H1 (cell line): ENCODE data around the gene ARHGAP18. TPM values are rescaled to one million over a fixed set of nuclear protein-coding genes. Genes with fewer than 3 reads are reported as not detected.

Experiments
- CTCF ChIA-PET: fragments of 300-600 bp; sonication (Branson Sonifier 250); formaldehyde crosslinking; loops from one replicate; lab custom pipeline; 2021; ENCODE audit not compliant: partially characterized antibody; lab: Charles Lee
- POLR2A ChIA-PET: fragments of 300-600 bp; sonication (Branson Sonifier 250); formaldehyde crosslinking; loops from one replicate; lab custom pipeline; 2021; ENCODE audit warnings: inconsistent platforms; ENCODE audit not compliant: partially characterized antibody; lab: Charles Lee
- DNase-seq, 2 experiments: peaks; one replicate each; pipeline versions ENCODE4 v3.0.0 to v3.0.0-alpha.2; 2010 to 2022; ENCODE audit warnings: low spot score in 2 of 2, low read depth in 1 of 2, mixed read lengths in 1 of 2
- FAIRE-seq: peaks from 2 replicates; lab custom pipeline; 2011; peaks lifted over from hg19 to GRCh38; lab: Jason Lieb, UNC
- H2AFZ ChIP-seq: 2 replicates; pipeline ENCODE4 v1.8.1; 2012; ENCODE audit warnings: low read length, inconsistent platforms
- H2AK5ac ChIP-seq: 2 replicates; pipeline ENCODE4 v1.6.1; 2013; ENCODE audit warnings: low read depth, low read length
- H2BK120ac ChIP-seq: replicated peaks from 2 replicates; pipeline ENCODE3; 2013; ENCODE audit warnings: low read depth, low read length, inconsistent platforms
- H2BK12ac ChIP-seq: 2 replicates; pipeline ENCODE4 v1.6.1; 2013; ENCODE audit warnings: low read depth, low read length
- H2BK15ac ChIP-seq: 2 replicates; pipeline ENCODE4 v1.6.1; 2013; ENCODE audit warnings: low read length
- H2BK20ac ChIP-seq: 2 replicates; pipeline ENCODE4 v1.6.1; 2013; ENCODE audit warnings: low read length
- H2BK5ac ChIP-seq: 2 replicates; pipeline ENCODE4 v1.6.1; 2013; ENCODE audit warnings: low read depth, low read length
- H3K14ac ChIP-seq: 2 replicates; pipeline ENCODE4 v1.6.1; 2013; ENCODE audit warnings: inconsistent platforms; ENCODE audit not compliant: insufficient read length
- H3K18ac ChIP-seq: 2 replicates; pipeline ENCODE4 v1.6.1; 2013; ENCODE audit warnings: low read length; ENCODE audit errors: extremely low read depth
- H3K23ac ChIP-seq: 2 replicates; pipeline ENCODE4 v1.6.1; 2013; ENCODE audit warnings: inconsistent platforms; ENCODE audit not compliant: insufficient read length
- H3K23me2 ChIP-seq: 2 replicates; pipeline ENCODE4 v1.6.1; 2013; ENCODE audit warnings: low read depth, low read length
- H3K27ac ChIP-seq: 2 replicates; pipeline ENCODE4 v1.6.1; 2011; ENCODE audit warnings: low read depth, low read length, inconsistent platforms
- H3K27me3 ChIP-seq, 4 experiments: replicated peaks in 1 of 4; 1 replicate in 1 of 4; 2 replicates in 3 of 4; pipeline versions ENCODE4 v1.6.1 to v1.8.1; 2011 to 2013; ENCODE audit warnings: low read length in 3 of 4, mild to moderate bottlenecking in 3 of 4, inconsistent platforms in 2 of 4, mixed read lengths in 2 of 4, moderate library complexity in 1 of 4; ENCODE audit not compliant: control insufficient read depth in 3 of 4, insufficient read depth in 3 of 4; ENCODE audit errors: extremely low read depth in 1 of 4
- H3K36me3 ChIP-seq, 4 experiments: 2 replicates each; pipeline versions ENCODE4 v1.6.1 to v1.8.1; 2011 to 2013; ENCODE audit warnings: mild to moderate bottlenecking in 4 of 4, low read length in 3 of 4, moderate library complexity in 2 of 4, control low read depth in 1 of 4, inconsistent platforms in 1 of 4; ENCODE audit not compliant: insufficient read depth in 4 of 4, control insufficient read depth in 2 of 4
- H3K4ac ChIP-seq: replicated peaks from 2 replicates; pipeline ENCODE3; 2013; ENCODE audit warnings: low read length, low read depth, mixed read lengths, inconsistent platforms; ENCODE audit not compliant: insufficient read length
- H3K4me1 ChIP-seq, 4 experiments: replicated peaks in 1 of 4; 1 replicate in 1 of 4; 2 replicates in 3 of 4; pipeline versions ENCODE4 v1.6.1 to v1.8.1; 2011 to 2013; ENCODE audit warnings: low read length in 3 of 4, inconsistent platforms in 2 of 4, mixed read lengths in 1 of 4; ENCODE audit not compliant: insufficient read depth in 4 of 4, control insufficient read depth in 3 of 4
- H3K4me2 ChIP-seq, 2 experiments: 2 replicates each; pipeline versions ENCODE4 v1.6.1 to v1.8.1; 2011 to 2013; ENCODE audit warnings: low read depth in 2 of 2, low read length in 2 of 2, control low read depth in 1 of 2, inconsistent platforms in 1 of 2, mild to moderate bottlenecking in 1 of 2; ENCODE audit not compliant: insufficient read depth in 1 of 2
- H3K4me3 ChIP-seq, 4 experiments: fragments of 200-600, 300-600 bp in 1 of 4; sonication (generic), shearing (Covaris generic), sonication (Bioruptor Twin) in 1 of 4; 2 replicates each; pipeline versions ENCODE4 v1.5.1 to v1.8.1; 2011 to 2016; ENCODE audit warnings: low read length in 4 of 4, low read depth in 3 of 4, control low read depth in 2 of 4, inconsistent platforms in 2 of 4, mild to moderate bottlenecking in 2 of 4, mixed read lengths in 1 of 4, moderate library complexity in 1 of 4; ENCODE audit not compliant: insufficient read depth in 2 of 4; ENCODE audit errors: extremely low read depth in 1 of 4
- H3K56ac ChIP-seq: replicated peaks from 2 replicates; pipeline ENCODE3; 2013; ENCODE audit warnings: low read depth, mild to moderate bottlenecking, mixed read lengths, low read length, inconsistent platforms; ENCODE audit not compliant: insufficient read length
- H3K79me1 ChIP-seq: 2 replicates; pipeline ENCODE4 v1.6.1; 2013; ENCODE audit warnings: low read depth, low read length, control low read depth
- H3K79me2 ChIP-seq, 2 experiments: 2 replicates each; pipeline versions ENCODE4 v1.6.1 to v1.8.1; 2012 to 2013; ENCODE audit warnings: low read length in 2 of 2, mild to moderate bottlenecking in 2 of 2, inconsistent platforms in 1 of 2; ENCODE audit not compliant: insufficient read depth in 2 of 2, control insufficient read depth in 1 of 2
- H3K9ac ChIP-seq, 4 experiments: replicated peaks in 1 of 4; 1 replicate in 1 of 4; 2 replicates in 3 of 4; pipeline versions ENCODE4 v1.6.1 to v1.8.1; 2011 to 2013; ENCODE audit warnings: low read depth in 3 of 4, low read length in 3 of 4, control low read depth in 2 of 4, mild to moderate bottlenecking in 2 of 4, moderate library complexity in 2 of 4, inconsistent platforms in 1 of 4; ENCODE audit errors: extremely low read depth in 1 of 4
- H3K9me3 ChIP-seq, 2 experiments: 2 replicates each; pipeline versions ENCODE4 v1.6.1 to v1.8.1; 2012 to 2013; ENCODE audit warnings: mild to moderate bottlenecking in 2 of 2, moderate library complexity in 2 of 2, control low read depth in 1 of 2, inconsistent platforms in 1 of 2, low read depth in 1 of 2, low read length in 1 of 2, mixed read lengths in 1 of 2; ENCODE audit not compliant: insufficient read depth in 2 of 2
- H4K20me1 ChIP-seq, 2 experiments: replicated peaks in 1 of 2; 2 replicates each; pipeline versions ENCODE3 to v1.8.1; 2011 to 2013; ENCODE audit warnings: inconsistent platforms in 2 of 2, low read length in 2 of 2, mild to moderate bottlenecking in 1 of 2; ENCODE audit not compliant: insufficient read depth in 2 of 2, control insufficient read depth in 1 of 2
- H4K5ac ChIP-seq: 2 replicates; pipeline ENCODE4 v1.6.1; 2013; ENCODE audit warnings: low read length, low read depth, mixed read lengths, inconsistent platforms; ENCODE audit not compliant: insufficient read length
- H4K8ac ChIP-seq: 2 replicates; pipeline ENCODE4 v1.8.0; 2013; ENCODE audit warnings: mild to moderate bottlenecking, moderate library complexity, low read length, inconsistent platforms; ENCODE audit not compliant: insufficient read depth; ENCODE audit errors: extremely low read depth
- H4K91ac ChIP-seq: replicated peaks from 2 replicates; pipeline ENCODE3; 2013; ENCODE audit warnings: low read length, mixed read lengths, inconsistent platforms; ENCODE audit not compliant: insufficient read length
- CBX5 ChIP-seq: fragments of 300-800, 300-1000 bp; sonication (generic); IDR thresholded peaks from 2 replicates; pipeline ENCODE4 v1.7.1; 2016; ENCODE audit warnings: antibody characterized with exemption, low read length, low read depth
- FOSL1 ChIP-seq: IDR thresholded peaks from 2 replicates; pipeline ENCODE4 v1.6.1; 2011; ENCODE audit warnings: mild to moderate bottlenecking, low read depth, low read length, moderate library complexity; ENCODE audit not compliant: insufficient read depth
- KDM1A ChIP-seq: fragments of 200-600, 300-600 bp; sonication (generic); IDR thresholded peaks from 2 replicates; pipeline ENCODE4 v1.7.1; 2016; ENCODE audit warnings: mild to moderate bottlenecking, low read length, borderline replicate concordance
- MAFK ChIP-seq: IDR thresholded peaks from 2 replicates; pipeline ENCODE4 v1.6.1; 2012; ENCODE audit warnings: low read depth, mild to moderate bottlenecking, improper control_type of control experiment, low read length
- NANOG ChIP-seq: IDR thresholded peaks from 2 replicates; pipeline ENCODE4 v1.6.1; 2011; ENCODE audit warnings: low read length, low read depth, mild to moderate bottlenecking, inconsistent platforms; ENCODE audit not compliant: insufficient read depth, poor library complexity, severe bottlenecking
- PHF8 ChIP-seq: fragments of 200-600 bp; sonication (generic); conservative IDR thresholded peaks from 2 replicates; pipeline ENCODE4 v1.7.1; 2012; ENCODE audit warnings: low read depth, mild to moderate bottlenecking, inconsistent platforms, low read length, moderate library complexity
- POU5F1 ChIP-seq: IDR thresholded peaks from 2 replicates; pipeline ENCODE4 v1.6.1; 2011; ENCODE audit warnings: low read depth, mild to moderate bottlenecking, low read length, moderate library complexity
- RXRA ChIP-seq: IDR thresholded peaks from 2 replicates; pipeline ENCODE4 v1.6.1; 2011; ENCODE audit warnings: low read depth, mild to moderate bottlenecking, low read length, moderate library complexity; ENCODE audit not compliant: insufficient read depth
- TBP ChIP-seq: IDR thresholded peaks from 2 replicates; pipeline ENCODE4 v1.6.1; 2011; ENCODE audit warnings: low read depth, low read length, improper control_type of control experiment
- TEAD4 ChIP-seq: IDR thresholded peaks from 2 replicates; pipeline ENCODE4 v1.6.1; 2012; ENCODE audit warnings: low read depth, low read length, inconsistent platforms, mixed read lengths
- ZNF274 ChIP-seq: IDR thresholded peaks from 2 replicates; pipeline ENCODE4 v1.7.0; 2012; ENCODE audit warnings: low read length, borderline replicate concordance; ENCODE audit errors: extremely low read depth
- WGBS, 2 experiments: shearing (Covaris generic) in 1 of 2; methylation state at CpG; one replicate each; pipeline versions ENCODE4 v1.1.6 to v1.1.7; 2013 to 2015; ENCODE audit warnings: low lambda C conversion rate in 2 of 2, mixed read lengths in 2 of 2, inconsistent platforms in 1 of 2, low coverage in 1 of 2, missing lambda C conversion rate in 1 of 2; ENCODE audit not compliant: insufficient replicate concordance in 2 of 2, insufficient coverage in 1 of 2, insufficient read length in 1 of 2; ENCODE audit errors: extremely low coverage in 1 of 2, missing lambda C conversion rate in 1 of 2; 5-methylcytosine and 5-hydroxymethylcytosine counted together
- polyA plus RNA-seq, 7 experiments: library from polyadenylated mRNA; depleted of rRNA in 3 of 7; stranded (reverse) in 5 of 7; unstranded in 2 of 7; fragments of >200 nt in 5 of 7; fragments of 200-250 nt in 2 of 7; gene quantifications; 1 replicate in 5 of 7; 2 replicates in 1 of 7; 4 replicates in 1 of 7; pipeline versions ENCODE4 v1.2.1 to v1.2.3, GENCODE V29; 2011 to 2013; ENCODE audit warnings: missing spikeins in 2 of 7, mixed read lengths in 2 of 7
- total RNA-seq: library from RNA; stranded (reverse); fragmentation: NEBNext Ultra II Directional; extraction: Animal tissue kit (Norgen Biotek cat#: 25700); gene quantifications from 2 replicates; pipeline ENCODE4 v1.2.1, GENCODE V29; 2021
- TF ChIP-seq, protein P1 (sequence below): IDR thresholded peaks from 2 replicates; pipeline ENCODE4 v1.6.1; 2012; ENCODE audit warnings: inconsistent platforms

Gene ARHGAP18
- total and polyA plus RNA-seq, 2 of the 8 experiments (the other 6 are each of a cell fraction or from before 2014, with no cell fraction given) = 0.83 to 4.5 TPM

DNA sequence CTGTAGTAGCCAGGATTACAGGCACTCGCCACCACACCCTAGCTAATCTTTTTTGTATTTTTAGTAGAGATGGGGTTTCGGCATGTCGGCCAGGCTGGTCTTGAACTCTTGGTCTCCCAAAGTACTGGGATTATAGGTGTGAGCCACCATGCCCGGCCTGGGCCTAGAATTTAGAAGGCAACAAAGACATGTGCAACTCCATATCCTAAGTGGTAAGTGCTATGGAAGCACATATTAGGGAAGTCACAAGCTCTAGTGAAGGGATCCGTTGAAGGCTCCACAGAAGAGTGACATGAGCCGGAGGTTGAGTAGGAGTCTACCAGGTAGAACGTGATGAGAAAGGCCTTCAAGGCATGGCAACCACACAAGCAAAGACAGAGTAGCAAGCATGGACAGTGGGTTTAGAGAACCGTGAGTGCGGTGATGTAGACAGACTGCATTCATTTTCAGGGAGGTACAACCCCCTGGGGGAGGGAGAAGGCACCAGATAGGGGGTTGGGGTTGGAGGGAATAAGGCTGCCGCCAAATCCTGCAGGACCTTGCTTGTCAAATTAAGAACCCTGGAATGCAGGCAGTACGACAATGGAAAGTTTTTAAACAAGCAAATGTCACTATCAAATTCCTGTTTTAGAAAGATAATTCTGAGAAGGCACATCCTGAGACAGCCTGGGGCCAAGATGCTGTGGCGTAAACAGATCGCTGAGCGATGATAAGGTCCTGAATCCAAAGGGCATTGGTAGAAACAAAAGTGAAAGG lies 50.2 kb downstream of the ARHGAP18 start:
- Histone ChIP-seq H2BK120ac (no peak overlapping the region), H2AFZ (no peak overlapping the region), H3K79me2 (no peaks in the 10 kb centered on the region), H3K27ac (no peak overlapping the region), H3K4ac (no peak overlapping the region), H4K91ac (no peak overlapping the region), H3K4me2 (no peak overlapping the region), H3K79me1 (no peaks in the 10 kb centered on the region), H3K4me3 (no peak overlapping the region), H4K5ac (no peak overlapping the region), H2BK15ac (no peak overlapping the region), H3K9me3 (no peaks in the 10 kb centered on the region), H3K9ac (no peak overlapping the region), H3K4me1 (no peaks in the 10 kb centered on the region; a peak in 1 of 7 replicates), H3K18ac (no peak overlapping the region), H2AK5ac (no peak overlapping the region), H2BK20ac (no peak overlapping the region), H4K8ac (no peak overlapping the region), H3K23ac (no peak overlapping the region), H2BK5ac (no peak overlapping the region), H2BK12ac (no peak overlapping the region), H4K20me1 (no peaks in the 10 kb centered on the region), H3K56ac (no peak overlapping the region), H3K36me3 (no peaks in the 10 kb centered on the region), H3K23me2 (no peaks in the 10 kb centered on the region), H3K14ac (no peak overlapping the region), H3K27me3 (no peaks in the 10 kb centered on the region)
- ChIA-PET POLR2A (no interaction called here), CTCF (interaction anchor here (1.6 to 3.7 kb wide), 3 partner anchors 12 to 115 kb away, joined by 3 to 14 read pairs (median 8); no protein-coding TSS in a partner anchor)
- DNase-seq (no peak), FAIRE-seq (no peak)
- WGBS, 2 experiments = 93% methylated on average over 14 of the region's 14 CpGs; no CpG with 5 or more reads in 1 of the 2 experiments
- TF ChIP-seq TBP = no peak
- no peak for TF ChIP-seq TEAD4
- TF ChIP-seq POU5F1 = no peak
- TF ChIP-seq PHF8 = no peak
- no peak for TF ChIP-seq NANOG
- no peak for TF ChIP-seq MAFK
- TF ChIP-seq, protein P1, sequence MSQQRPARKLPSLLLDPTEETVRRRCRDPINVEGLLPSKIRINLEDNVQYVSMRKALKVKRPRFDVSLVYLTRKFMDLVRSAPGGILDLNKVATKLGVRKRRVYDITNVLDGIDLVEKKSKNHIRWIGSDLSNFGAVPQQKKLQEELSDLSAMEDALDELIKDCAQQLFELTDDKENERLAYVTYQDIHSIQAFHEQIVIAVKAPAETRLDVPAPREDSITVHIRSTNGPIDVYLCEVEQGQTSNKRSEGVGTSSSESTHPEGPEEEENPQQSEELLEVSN = no peak
- TF ChIP-seq RXRA = no peak
- TF ChIP-seq FOSL1 = no peak
- TF ChIP-seq CBX5 = no peak
- no peak for TF ChIP-seq ZNF274
- TF ChIP-seq KDM1A = no peak
